ENCODE measurements around the gene NDUFV1.

DNA sequence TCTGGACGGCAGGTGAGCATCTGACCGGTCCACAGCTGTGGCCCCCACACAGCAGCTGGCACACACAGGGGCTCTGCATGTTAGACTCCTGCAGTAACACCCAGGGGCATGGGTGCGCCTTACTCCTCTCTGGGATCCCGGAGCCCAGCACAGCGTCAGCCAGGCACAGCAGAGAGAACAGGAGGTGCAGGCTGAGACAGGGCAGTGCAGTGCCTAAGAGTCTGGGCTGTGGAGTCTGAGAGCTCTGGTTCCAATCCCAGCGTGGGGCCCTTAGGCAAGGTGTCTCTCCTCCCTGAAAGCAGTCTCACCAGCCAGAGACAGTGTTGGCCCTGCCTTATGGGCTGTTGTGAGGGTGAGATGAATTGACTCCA, 20.7 kb downstream of the NDUFV1 start:
- TF ChIP-seq CSDC2 (CRISPR knock-in tag; IDR thresholded peaks at IDR 0.05) = no peak
- TF ChIP-seq, protein P1, sequence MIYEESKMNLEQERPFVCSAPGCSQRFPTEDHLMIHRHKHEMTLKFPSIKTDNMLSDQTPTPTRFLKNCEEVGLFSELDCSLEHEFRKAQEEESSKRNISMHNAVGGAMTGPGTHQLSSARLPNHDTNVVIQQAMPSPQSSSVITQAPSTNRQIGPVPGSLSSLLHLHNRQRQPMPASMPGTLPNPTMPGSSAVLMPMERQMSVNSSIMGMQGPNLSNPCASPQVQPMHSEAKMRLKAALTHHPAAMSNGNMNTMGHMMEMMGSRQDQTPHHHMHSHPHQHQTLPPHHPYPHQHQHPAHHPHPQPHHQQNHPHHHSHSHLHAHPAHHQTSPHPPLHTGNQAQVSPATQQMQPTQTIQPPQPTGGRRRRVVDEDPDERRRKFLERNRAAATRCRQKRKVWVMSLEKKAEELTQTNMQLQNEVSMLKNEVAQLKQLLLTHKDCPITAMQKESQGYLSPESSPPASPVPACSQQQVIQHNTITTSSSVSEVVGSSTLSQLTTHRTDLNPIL (CRISPR knock-in tag; IDR thresholded peaks at IDR 0.05; ENCODE audit: low read depth) = no peak
- no peak for TF ChIP-seq ESRRG (CRISPR knock-in tag; IDR thresholded peaks at IDR 0.05)
- TF ChIP-seq ZFP3 (CRISPR knock-in tag; IDR thresholded peaks at IDR 0.05) = no peak
- TF ChIP-seq, protein P2, sequence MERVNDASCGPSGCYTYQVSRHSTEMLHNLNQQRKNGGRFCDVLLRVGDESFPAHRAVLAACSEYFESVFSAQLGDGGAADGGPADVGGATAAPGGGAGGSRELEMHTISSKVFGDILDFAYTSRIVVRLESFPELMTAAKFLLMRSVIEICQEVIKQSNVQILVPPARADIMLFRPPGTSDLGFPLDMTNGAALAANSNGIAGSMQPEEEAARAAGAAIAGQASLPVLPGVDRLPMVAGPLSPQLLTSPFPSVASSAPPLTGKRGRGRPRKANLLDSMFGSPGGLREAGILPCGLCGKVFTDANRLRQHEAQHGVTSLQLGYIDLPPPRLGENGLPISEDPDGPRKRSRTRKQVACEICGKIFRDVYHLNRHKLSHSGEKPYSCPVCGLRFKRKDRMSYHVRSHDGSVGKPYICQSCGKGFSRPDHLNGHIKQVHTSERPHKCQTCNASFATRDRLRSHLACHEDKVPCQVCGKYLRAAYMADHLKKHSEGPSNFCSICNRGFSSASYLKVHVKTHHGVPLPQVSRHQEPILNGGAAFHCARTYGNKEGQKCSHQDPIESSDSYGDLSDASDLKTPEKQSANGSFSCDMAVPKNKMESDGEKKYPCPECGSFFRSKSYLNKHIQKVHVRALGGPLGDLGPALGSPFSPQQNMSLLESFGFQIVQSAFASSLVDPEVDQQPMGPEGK (CRISPR knock-in tag; IDR thresholded peaks at IDR 0.05; ENCODE audit: borderline replicate concordance) = no peak
